Mucosa of stomach (tissue), 1 donor: ENCODE results near the gene PLXNA4.

Experiments used
- H3K27me3 ChIP-seq: one replicate; pipeline ENCODE4 v1.7.0; 2013; ENCODE audit warnings: mild to moderate bottlenecking, low read length; ENCODE audit not compliant: control insufficient read depth, insufficient read depth
- H3K36me3 ChIP-seq: one replicate; pipeline ENCODE4 v1.7.0; 2013; ENCODE audit warnings: low read length; ENCODE audit not compliant: control insufficient read depth, insufficient read depth
- H3K4me1 ChIP-seq: one replicate; pipeline ENCODE4 v1.7.0; 2013; ENCODE audit warnings: mild to moderate bottlenecking, low read length; ENCODE audit not compliant: control insufficient read depth, insufficient read depth
- H3K4me3 ChIP-seq: one replicate; pipeline ENCODE4 v1.7.0; 2013; ENCODE audit warnings: low read length
- H3K9ac ChIP-seq: one replicate; pipeline ENCODE4 v1.7.0; 2013; ENCODE audit warnings: mild to moderate bottlenecking, low read length, moderate library complexity
- H3K9me3 ChIP-seq: one replicate; pipeline ENCODE4 v1.7.0; 2013; ENCODE audit warnings: mild to moderate bottlenecking, low read length, moderate library complexity; ENCODE audit not compliant: control insufficient read depth
- donor health status: Pancreatic carcinoma.

The PLXNA4 gene

DNA sequence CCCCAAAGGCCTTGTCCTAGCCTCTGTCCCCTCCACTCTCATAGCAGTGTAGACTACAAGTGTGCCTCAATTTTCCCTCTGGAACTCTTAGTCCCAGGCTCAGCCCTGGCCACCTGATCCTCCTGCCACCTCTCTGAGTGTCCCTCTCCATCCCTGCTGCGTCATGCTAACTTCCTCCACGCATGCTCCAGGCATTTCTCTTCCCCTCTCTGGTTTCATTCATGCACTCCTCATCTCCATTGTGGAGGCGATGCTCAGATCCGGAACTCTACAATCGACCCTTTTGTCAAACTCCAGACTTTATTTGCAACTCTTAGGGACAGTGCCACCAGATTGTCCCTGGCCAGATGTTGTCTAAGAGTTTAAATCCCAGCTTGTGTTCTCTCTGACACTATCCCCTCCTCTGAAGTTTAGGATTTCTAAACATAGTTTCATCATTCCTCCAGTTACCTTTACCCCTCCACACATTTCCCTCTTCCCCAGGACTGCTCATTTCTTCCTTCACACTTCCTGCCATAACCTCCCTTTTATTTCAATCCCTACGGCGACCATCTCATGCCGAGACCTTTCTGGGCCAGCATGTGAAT, 492.6 kb downstream of the PLXNA4 start:
- H3K4me1 ChIP-seq: no peaks in the 10 kb centered on the region
- H3K27me3 ChIP-seq: no peaks in the 10 kb centered on the region
- no peak overlapping the region for H3K4me3 ChIP-seq
- H3K9me3 ChIP-seq: no peaks in the 10 kb centered on the region
- no peaks in the 10 kb centered on the region for H3K36me3 ChIP-seq
- no peak overlapping the region for H3K9ac ChIP-seq

DNA sequence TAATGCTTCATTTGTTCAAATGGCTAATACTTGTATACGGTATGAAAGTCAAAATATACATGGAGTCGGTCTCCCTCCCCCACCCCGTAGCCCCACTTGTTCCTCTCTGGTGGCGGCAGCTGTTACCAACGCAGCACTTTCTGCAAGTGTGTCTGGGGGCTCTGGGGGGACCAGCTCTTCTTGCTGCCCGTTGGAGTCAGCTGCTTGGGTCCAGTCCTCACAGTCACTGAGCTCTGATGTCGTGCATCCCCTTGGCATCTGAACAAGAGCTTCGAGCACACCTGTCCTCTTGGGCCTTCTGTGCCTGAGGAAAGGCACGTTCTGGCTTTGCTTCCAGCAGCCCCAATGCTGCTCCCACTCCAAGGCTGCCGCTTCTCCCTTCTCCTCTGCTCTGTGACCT, 493.1 kb downstream of the PLXNA4 start:
- H3K36me3 ChIP-seq: no peaks in the 10 kb centered on the region
- H3K9me3 ChIP-seq: no peaks in the 10 kb centered on the region
- H3K27me3 ChIP-seq: no peaks in the 10 kb centered on the region
- no peak overlapping the region for H3K9ac ChIP-seq
- no peaks in the 10 kb centered on the region for H3K4me1 ChIP-seq
- H3K4me3 ChIP-seq: no peak overlapping the region

DNA sequence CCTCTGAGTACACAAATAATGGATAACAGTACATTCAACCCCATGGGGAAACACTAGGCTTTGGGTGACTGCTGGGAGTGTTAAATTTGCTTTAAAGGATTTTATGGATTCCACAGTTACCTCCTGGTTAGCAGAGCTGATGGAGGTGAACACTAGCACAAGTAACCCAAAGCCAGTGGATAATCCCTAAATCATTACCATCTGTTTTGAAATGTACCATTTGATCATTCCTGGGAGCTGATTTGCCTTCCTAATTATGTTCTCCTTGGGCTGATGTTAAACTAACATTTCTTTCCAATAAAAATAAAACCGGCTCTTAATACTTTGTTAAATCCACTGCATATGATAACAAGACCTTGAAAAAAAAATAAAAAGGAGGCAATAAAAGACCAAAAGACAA, 493.9 kb downstream of the PLXNA4 start:
- no peak overlapping the region for H3K9ac ChIP-seq
- no peaks in the 10 kb centered on the region for H3K4me1 ChIP-seq
- no peaks in the 10 kb centered on the region for H3K36me3 ChIP-seq
- no peaks in the 10 kb centered on the region for H3K27me3 ChIP-seq
- H3K4me3 ChIP-seq: no peak overlapping the region
- no peaks in the 10 kb centered on the region for H3K9me3 ChIP-seq

DNA sequence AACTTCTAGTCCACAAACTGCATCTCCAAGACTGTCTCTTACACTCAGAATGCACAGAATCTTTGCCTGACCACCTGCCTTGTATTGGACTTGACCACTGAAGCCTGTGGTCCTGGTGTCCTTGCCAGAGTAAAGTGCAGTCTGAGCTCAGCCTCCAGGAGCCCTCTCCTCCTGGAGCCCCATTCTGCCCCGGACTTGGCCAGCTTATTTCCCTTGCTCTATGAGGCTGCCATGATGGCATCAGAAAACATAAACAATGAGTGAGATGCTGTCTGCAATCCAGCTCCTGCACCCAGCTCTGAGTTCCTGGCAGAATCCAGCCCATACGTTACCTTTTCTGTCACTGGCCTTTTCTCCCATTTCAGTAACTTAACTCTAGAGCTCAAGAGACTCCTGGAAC, 494.6 kb downstream of the PLXNA4 start:
- Histone ChIP-seq H3K4me3 (no peak overlapping the region), H3K4me1 (no peaks in the 10 kb centered on the region), H3K9ac (no peak overlapping the region), H3K36me3 (no peaks in the 10 kb centered on the region), H3K27me3 (no peaks in the 10 kb centered on the region), H3K9me3 (no peaks in the 10 kb centered on the region)

DNA sequence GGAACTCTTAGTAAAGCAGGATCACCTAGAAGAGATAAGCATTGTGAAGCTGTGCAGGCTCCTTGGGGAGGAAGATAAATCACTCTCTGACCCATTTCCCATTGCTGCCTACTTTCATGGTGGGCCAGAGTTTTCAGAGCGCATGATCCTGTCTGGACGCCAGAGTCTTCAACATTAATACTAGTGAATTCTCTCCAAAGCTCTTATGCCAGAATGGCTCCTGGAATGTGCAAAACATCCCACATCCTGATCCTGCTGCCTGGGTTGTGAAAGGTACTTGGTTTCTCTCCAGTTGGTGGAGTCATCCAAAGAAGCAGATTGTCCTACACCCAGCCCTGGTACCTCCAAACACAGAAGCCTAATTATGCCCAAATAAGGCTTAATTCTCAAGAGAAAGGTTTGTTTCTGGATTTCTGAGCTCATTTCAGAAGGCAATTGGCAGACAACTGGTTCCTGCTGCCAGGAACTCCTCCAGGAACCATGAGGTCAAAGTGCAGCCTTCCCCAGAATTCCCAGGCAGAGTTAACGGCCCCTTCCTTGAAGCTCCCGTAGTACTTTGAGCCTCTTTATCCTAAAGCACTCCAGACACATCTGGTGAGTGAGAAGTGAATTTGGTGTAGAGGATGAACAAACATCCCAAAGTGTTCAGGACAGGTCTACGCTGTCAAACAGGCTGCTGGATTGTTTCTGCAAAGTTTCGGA, 495.2 kb downstream of the PLXNA4 start:
- no peaks in the 10 kb centered on the region for H3K36me3 ChIP-seq

DNA sequence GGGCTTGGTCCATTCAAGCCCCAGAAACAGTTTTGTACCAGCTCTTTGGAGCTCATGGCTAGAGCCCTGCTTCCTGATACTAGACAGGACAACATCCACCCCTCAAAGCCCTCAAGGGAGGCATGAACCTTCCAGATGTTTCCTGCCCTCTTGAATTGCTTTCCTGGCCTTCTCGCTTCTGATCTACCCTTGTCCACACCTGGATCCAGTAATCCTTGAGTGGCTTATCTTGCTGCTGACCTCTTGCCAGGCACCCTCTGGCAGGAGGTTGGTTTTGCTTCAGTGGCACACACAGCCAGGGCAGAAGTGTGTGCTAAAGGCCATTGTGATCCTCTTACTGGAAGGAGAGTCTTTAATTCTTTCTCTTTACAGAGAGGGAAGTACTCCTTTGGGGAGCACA, 495.8 kb downstream of the PLXNA4 start:
- H3K4me1 ChIP-seq: no peaks in the 10 kb centered on the region

More for the DNA sequence above, 495.2 kb downstream of the PLXNA4 start:
- Histone ChIP-seq H3K9ac (no peak overlapping the region), H3K4me1 (no peaks in the 10 kb centered on the region), H3K4me3 (no peak overlapping the region), H3K9me3 (no peaks in the 10 kb centered on the region), H3K27me3 (no peaks in the 10 kb centered on the region)

DNA sequence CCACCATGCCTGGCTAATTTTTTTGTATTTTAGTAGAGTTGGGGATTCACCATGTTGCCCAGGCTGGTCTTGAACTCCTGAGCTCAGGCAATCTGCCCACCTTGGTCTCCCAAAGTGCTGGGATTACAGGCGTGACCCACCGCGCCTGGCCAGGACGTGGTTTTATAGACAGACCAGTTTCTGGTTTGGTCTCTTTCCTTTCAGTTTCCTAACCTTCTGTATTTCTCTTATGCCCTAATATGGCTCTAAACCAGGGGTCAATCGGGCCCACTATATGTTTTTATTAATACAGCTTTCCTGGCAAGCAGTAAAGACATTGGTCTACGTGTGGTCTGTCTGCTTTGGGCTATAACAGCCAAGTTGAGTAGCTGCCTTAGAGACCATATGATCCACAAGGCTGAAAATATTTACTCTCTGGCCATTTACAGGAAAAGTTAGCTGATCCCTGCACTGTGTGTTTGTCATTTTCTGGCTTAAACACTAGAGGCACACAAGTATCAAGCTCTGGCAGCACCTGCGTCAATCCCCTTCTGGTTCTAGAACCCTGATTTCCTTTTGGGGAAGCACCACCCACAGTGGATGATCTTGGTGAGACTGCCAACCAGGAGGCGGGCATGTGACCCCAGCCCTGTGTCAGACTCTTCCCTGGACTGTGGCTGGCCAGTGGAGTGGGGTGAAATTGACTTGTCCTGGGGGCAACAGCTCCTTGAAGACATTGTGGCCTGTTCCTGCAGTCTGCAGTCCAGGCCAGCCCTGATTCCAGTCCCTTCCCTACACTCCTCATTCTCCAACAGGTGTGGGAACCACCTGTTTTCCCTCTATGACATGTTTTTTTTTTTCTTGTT, 497.2 kb downstream of the PLXNA4 start:
- Histone ChIP-seq H3K9me3 (no peaks in the 10 kb centered on the region), H3K4me3 (no peak overlapping the region), H3K4me1 (no peaks in the 10 kb centered on the region), H3K9ac (no peak overlapping the region), H3K27me3 (no peaks in the 10 kb centered on the region), H3K36me3 (no peaks in the 10 kb centered on the region)

More for the DNA sequence above, 495.8 kb downstream of the PLXNA4 start:
- H3K9ac ChIP-seq: no peak overlapping the region
- no peak overlapping the region for H3K4me3 ChIP-seq
- H3K9me3 ChIP-seq: no peaks in the 10 kb centered on the region
- H3K27me3 ChIP-seq: no peaks in the 10 kb centered on the region
- H3K36me3 ChIP-seq: no peaks in the 10 kb centered on the region

DNA sequence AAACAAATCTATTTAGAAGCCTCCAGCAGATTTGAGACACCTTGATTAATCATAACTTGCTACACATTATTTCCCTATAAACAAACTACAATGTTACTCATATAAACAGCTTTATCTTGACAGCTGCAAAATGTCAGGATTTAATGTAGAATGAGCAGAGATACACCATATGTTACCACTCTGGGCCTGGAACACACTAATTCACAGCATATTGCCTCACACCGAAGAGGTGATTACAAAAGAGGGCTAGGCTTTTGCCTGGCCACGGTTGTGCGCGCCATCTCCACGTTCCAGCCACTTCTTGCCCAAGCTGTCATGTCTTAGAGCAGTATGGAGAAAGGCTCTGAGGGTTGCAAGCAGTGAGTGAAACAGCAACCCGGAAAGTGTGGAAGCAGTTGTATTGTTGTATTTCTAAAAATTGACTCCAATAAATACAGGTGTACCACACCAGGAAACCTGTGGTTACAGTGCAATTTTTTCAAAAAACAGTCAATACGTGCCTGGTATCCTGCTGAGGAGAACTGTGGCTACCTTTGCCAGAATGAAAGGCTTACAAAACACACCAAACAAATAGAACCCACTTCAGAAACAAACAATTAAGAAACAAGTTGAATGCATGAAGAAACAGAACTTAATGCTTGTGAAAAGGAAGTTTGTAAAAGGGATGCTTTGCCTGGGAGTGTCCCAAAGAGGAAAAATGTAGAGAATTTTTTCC, 498.1 kb downstream of the PLXNA4 start:
- H3K9ac ChIP-seq: no peak overlapping the region
- H3K36me3 ChIP-seq: no peaks in the 10 kb centered on the region
- no peaks in the 10 kb centered on the region for H3K4me1 ChIP-seq
- H3K9me3 ChIP-seq: no peaks in the 10 kb centered on the region
- H3K27me3 ChIP-seq: no peaks in the 10 kb centered on the region
- no peak overlapping the region for H3K4me3 ChIP-seq

DNA sequence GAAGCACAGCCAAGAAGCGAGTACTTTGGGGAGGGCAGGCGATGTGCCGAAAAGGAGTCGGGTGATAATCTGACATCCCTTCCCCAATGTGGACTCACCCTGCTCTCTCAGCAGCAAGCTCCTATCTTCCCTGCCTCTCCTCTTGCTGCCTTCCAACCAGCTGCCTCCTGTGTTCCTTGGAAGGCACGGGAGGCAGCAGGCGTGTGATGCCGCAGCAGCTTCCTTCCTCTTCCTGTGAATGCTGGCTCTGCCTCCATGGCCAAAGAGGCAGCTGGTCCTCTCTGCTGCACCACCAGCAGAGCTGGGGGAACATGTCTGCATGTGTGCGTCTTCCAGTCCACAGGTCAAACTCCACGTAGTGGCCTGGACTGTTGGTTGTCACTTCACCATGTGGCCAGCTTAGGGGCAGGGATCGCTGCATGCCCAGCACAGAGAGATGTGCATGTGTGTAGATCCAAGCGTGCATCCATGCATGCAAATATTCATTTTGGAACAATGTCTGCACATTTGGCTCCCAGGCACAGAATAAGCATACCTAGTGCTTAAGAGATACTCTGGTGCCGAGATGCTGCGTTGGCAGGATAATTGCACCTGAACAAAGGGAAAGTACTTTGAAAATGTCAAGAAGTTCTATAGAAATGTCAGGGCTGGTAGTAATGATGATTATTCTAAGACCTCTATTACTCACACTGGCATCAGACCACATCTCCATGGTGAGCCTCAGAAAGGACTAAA, 499.8 kb downstream of the PLXNA4 start:
- H3K27me3 ChIP-seq: no peaks in the 10 kb centered on the region
- H3K4me3 ChIP-seq: no peak overlapping the region
- H3K9ac ChIP-seq: no peak overlapping the region
- no peaks in the 10 kb centered on the region for H3K9me3 ChIP-seq
- no peaks in the 10 kb centered on the region for H3K36me3 ChIP-seq
- H3K4me1 ChIP-seq: no peaks in the 10 kb centered on the region

DNA sequence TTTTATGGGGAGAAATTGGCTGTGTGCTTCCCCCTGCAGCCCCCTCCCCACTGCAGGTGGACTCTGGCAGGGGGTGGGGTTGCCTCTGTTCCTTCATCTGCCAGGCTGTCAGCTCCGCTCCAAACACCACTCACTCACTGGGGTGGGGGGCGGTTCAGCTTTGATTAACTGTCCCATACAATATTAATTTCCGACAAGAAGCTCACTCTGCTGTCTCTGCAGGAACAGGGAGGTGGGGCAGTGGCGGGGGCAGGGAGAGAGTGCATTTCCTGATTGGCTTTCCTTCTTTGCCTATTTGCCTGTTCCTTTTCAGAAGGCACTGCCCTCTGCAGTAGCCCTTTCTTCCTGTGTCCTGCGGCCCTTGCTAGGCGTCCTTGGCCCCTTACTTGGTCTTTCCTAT, 500.8 kb downstream of the PLXNA4 start:
- Histone ChIP-seq H3K9me3 (no peaks in the 10 kb centered on the region), H3K4me3 (no peak overlapping the region), H3K27me3 (no peaks in the 10 kb centered on the region), H3K9ac (no peak overlapping the region), H3K36me3 (no peaks in the 10 kb centered on the region), H3K4me1 (no peaks in the 10 kb centered on the region)

DNA sequence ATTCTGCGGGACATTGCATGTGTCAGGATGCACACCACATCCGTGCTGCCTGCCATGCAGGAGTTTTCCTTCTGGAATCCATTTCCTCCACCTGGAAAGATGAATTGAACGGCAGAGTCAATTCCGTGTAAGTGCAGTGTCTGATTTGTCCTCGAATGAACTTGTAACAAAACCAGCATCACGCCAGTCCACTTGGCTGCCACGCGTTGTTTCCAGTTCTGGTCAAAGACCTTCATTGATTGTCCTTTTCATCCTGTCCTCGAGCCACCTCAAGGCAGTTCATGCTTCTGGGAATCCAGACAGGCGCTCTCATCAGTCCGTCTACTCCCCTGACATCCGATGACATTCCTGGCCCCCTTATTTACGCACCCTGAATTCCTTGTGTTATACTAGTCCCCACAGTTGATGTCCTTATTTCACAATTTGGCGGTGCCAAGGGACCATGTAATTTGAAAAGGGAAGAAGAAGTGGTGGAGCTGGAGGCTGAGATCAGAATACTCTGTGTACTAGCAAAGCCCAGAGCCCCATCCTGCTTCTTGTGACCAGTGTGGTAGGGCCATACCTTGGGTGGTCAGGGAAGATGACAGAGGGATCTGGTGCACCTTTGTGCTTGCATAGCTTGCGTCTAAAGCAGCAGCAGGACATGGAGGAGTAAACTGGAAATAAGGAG, 502.2 kb downstream of the PLXNA4 start:
- Histone ChIP-seq H3K4me3 (no peak overlapping the region), H3K4me1 (no peaks in the 10 kb centered on the region), H3K27me3 (no peaks in the 10 kb centered on the region), H3K9me3 (no peaks in the 10 kb centered on the region), H3K36me3 (no peaks in the 10 kb centered on the region), H3K9ac (no peak overlapping the region)
